ENCODE data around the gene SLC39A3. TPM values are rescaled to one million over a fixed set of nuclear protein-coding genes. Genes with fewer than 3 reads are reported as not detected.

SLC39A3 gene
- total RNA-seq, 1 experiment from 2014 or later: 46.6 TPM

GRCh38 chr19:2767688-2768087, 27.9 kb upstream of the SLC39A3 start:
- Histone ChIP-seq H3K27me3 (ENCODE audit: control insufficient read depth, insufficient read depth, low read length) (no peaks in the 10 kb centered on the region), H3K9me3 (ENCODE audit: control insufficient read depth, insufficient read depth, low read depth, low read length) (no peaks in the 10 kb centered on the region), H3K4me1 (ENCODE audit: control insufficient read depth, insufficient read depth, low read length) (no peaks in the 10 kb centered on the region), H3K27ac (ENCODE audit: low read length) (no peak overlapping the region), H3K4me3 (ENCODE audit: low read depth in 2 of 2, low read length in 2 of 2) (no peak overlapping the region), H3K36me3 (ENCODE audit: control insufficient read depth, insufficient read depth, low read length) (no peaks in the 10 kb centered on the region; the same call in 1 of the 2 replicates)
- in situ Hi-C loops (cut with HindIII; ENCODE audit: low pct_unique_long_range_greater_than_20kb, low sequenced_read_pairs) (no loop called here), intact Hi-C loops (cut with micrococcal nuclease; ENCODE audit: unreplicated experiment) (no loop called here)
- no TSS peak for BruUV-seq (replicated peaks)
- DNase-seq (ENCODE audit: low read depth, low spot score) (no peak), ATAC-seq (no peak)
- CTCF ChIA-PET: no interaction called here
- POLR2A ChIA-PET: no interaction called here
- TF ChIP-seq SIN3A (IDR thresholded peaks at IDR 0.05; ENCODE audit: borderline replicate concordance, insufficient read depth, low read depth, low read length) (no peak), REST (IDR thresholded peaks at IDR 0.05; ENCODE audit: insufficient read depth in 1 of 2, low read depth in 2 of 2, low read length in 1 of 2) (no peak)

- Histone ChIP-seq H3K4me1 (ENCODE audit: control insufficient read depth, insufficient read depth, low read length) (no peaks in the 10 kb centered on the region), H3K9me3 (ENCODE audit: control insufficient read depth, insufficient read depth, low read depth, low read length) (no peaks in the 10 kb centered on the region), H3K27ac (ENCODE audit: low read length) (no peak overlapping the region), H3K36me3 (ENCODE audit: control insufficient read depth, insufficient read depth, low read length) (no peaks in the 10 kb centered on the region; the same call in 1 of the 2 replicates), H3K4me3 (ENCODE audit: low read depth in 2 of 2, low read length in 2 of 2) (no peak overlapping the region), H3K27me3 (ENCODE audit: control insufficient read depth, insufficient read depth, low read length) (no peaks in the 10 kb centered on the region)
- TF ChIP-seq REST (IDR thresholded peaks at IDR 0.05; ENCODE audit: insufficient read depth in 1 of 2, low read depth in 2 of 2, low read length in 1 of 2): no peak
- TF ChIP-seq TCF7L2 (IDR thresholded peaks at IDR 0.05; ENCODE audit: low read depth, low read length): no peak
- no peak for TF ChIP-seq CTCF (IDR thresholded peaks at IDR 0.05)
- TF ChIP-seq SIN3A (IDR thresholded peaks at IDR 0.05; ENCODE audit: borderline replicate concordance, insufficient read depth, low read depth, low read length): no peak
- no peak for TF ChIP-seq POLR2AphosphoS5 (IDR thresholded peaks at IDR 0.05; ENCODE audit: low read depth, low read length)
- intact Hi-C loops (cut with micrococcal nuclease; ENCODE audit: unreplicated experiment): no loop called here
- in situ Hi-C loops (cut with HindIII; ENCODE audit: low pct_unique_long_range_greater_than_20kb, low sequenced_read_pairs): no loop called here
- BruUV-seq (replicated peaks): no TSS peak
- ChIA-PET POLR2A (no interaction called here), CTCF (no interaction called here)
- DNase-seq (ENCODE audit: low read depth, low spot score) (no peak), ATAC-seq (no peak)
Observed at GRCh38 chr19:2766594-2767372, 27.0 kb upstream of the SLC39A3 start.
